GM21576 (cell line): ENCODE data around the gene SH3PXD2A.

Experiments
- ATAC-seq: cut with Tn5 transposase; IDR thresholded peaks from one replicate; pipeline ENCODE4 v1.9.1; 2021; ENCODE audit warnings: mild to moderate bottlenecking, moderate library complexity; ENCODE audit not compliant: unreplicated experiment

SH3PXD2A gene

DNA sequence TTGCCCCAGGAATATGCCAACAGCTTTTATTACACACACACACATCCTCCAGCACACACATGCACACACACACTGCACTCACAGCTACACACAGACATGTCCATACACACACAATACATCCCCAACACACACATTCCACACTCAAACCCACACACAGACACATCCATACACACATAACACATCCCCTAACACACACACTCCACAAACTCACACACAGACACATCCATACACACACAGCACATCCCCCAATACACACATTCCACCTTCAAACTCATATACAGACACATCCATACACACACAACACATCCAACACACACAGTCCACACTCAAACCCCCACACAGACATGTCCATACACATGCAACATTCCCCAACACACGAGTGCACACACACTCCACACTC, 19.1 kb downstream of the SH3PXD2A start:
- no peak for ATAC-seq

DNA sequence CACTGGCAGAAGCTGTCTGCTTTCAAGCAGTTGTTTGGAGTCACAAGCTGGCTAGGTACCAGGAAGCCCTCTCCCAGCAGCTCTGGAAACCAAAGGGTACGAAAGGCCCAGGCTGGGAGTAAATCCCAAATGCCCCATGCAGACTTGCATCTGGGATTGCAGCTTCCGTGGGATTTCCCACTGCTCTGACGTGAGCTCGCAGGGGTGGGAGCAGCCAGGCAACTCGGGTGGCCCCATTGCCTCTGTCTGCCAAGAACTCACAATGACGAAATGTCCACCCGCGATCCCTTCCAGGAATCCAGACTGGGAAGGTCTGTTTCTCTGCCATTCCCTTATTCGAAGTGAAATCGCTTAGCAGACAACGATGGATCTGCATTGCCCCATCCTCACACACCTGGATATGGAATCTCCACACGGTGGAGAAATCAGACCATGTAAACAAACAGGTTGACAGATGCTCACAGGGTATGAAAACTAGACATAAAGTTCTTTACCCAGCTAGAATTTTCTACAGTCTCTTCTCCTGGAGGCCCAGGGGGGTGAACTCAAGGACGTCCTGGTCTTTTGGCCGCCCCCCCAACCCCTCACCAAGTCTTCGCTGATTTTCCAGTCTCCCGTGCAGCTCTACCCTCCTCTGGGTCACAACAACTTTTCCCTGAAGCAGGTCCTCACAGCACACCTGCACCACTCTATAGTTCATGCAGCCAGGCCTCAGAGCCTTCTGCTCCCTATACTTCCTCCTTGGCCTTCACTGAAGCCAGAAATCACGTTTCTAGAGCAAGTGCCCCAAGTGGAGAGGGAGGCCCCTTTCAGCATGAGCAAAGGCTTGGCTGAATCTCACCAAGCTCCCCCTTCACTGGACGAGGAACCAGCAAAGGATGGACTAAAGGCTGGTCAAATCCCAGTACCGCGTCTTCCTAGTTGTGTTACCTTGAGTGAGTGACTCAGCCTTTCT, 20.0 kb downstream of the SH3PXD2A start:
- no peak for ATAC-seq

DNA sequence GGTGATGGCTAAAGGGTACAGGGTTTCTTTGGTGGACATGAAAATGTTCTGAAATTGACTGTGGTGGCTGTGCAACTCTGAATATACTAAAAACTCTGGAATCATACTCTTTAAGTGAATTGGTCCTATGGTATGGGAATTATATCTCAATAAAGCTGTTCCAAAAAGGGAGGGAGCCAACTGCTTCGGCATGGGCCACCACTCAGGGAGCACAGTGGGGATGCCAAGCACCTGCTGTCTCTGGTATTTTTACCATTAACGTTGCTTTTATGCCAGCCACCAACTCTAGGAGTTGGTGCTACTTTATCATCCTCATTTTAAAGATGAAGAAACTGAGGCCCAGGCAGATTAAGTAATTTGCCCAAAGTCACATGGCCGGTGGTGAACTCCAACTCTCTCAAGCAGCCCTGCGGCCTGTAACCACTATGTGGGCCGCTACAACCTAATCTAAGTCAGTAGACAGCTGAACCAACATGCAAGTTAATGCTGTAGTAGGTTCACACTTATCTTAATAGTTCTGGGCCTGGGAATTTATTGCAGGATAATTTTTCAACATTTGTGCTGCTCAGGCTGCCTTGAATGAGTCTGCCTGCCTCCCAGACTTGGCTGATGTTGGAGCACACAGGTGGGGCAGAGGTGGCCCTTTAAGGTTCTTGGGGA, 20.8 kb downstream of the SH3PXD2A start:
- no peak for ATAC-seq

DNA sequence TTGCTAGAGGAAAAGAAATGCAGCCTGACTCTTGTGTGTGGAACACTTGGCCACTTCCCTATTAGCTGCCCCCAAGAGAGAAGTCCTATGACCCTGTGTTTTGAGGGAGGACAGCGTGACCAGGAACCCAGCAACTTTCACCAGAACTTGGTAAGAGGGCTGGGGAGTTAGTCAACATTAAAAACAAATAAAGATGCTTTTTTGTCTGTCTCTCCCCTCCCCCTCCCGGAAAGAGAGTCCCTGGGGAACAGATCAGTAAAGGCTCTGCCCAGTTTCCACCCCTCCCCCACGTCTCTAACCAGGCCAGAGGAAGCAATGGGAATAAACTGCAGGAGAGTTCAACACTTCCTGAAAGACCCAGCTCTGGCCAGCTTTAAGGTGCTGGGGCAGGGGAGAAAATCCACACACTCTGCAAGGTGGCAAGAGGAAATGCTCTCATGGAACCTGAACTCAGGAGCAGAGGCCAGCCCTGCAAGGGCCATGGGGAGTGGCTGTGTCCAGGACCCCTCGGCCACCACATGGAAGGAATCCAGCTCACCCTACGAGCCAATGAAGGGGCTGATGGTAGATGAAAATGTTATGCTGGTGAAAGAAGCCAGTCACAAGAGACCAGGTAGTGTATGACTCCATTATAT, 21.5 kb downstream of the SH3PXD2A start:
- no peak for ATAC-seq

DNA sequence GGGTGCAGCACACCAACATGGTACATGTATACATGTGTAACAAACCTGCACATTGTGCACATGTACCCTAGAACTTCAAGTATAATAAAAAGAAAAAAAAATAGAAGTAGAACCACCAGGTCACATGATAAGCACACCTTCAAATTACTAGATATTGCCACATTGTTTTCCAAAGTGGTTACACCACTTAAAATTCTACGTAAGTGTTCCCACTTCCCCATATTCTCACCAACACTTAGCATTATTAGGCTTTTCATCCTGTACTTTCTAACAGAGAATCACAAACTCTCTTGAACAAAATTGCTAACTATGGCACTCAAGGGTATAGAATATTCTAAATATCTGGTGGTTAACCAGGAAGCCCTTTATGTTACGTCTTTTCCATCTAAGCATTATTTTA, 22.6 kb downstream of the SH3PXD2A start:
- ATAC-seq: no peak

DNA sequence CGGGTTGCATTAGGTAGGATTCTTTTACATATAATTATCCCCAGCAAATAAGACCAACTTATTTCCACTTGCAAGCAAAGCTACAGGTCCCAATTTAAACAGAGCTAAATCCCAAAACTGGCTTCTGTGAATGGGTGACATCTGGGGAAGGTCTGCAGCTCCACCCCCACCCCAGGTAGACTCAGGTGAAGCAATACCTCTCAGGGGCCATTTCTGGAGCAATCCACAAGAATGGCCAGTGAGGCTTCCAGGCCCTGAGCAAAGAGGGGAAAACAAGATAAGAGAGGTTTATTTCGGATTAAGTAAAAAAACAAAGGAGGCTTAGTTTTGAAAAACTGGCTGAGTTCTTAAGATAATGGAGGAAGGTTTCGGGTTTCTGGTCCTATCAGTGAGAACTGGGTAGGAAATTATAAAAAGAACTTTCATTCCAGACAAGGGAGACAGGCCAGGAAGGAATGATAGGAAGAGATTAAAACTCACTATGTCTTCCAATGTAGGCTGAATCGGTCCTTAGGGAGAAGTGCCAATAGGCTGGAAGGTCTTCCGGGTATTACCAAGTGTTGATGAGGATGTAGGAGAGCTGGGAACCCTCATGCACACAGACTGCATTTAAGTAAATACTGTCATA, 25.4 kb downstream of the SH3PXD2A start:
- ATAC-seq: no peak

DNA sequence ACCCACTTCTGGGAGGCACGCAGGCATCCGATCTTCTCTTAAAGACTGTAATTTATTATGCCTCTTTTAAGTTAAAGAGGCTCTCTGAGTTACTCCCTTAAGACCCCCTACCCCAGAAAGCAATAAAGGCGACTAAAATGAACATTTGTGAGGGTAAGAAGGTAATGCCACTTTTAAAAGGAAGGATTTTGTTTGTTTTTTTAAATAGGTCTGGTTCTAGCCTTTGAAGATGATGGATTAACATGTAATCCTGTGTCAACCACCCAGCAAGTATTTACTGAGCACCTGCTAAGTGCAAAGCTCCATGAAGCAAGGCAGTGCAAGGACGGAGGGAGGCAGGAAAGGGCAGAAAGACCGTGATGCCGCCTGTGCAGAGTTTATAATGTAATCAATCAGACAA, 26.1 kb downstream of the SH3PXD2A start:
- ATAC-seq: no peak

DNA sequence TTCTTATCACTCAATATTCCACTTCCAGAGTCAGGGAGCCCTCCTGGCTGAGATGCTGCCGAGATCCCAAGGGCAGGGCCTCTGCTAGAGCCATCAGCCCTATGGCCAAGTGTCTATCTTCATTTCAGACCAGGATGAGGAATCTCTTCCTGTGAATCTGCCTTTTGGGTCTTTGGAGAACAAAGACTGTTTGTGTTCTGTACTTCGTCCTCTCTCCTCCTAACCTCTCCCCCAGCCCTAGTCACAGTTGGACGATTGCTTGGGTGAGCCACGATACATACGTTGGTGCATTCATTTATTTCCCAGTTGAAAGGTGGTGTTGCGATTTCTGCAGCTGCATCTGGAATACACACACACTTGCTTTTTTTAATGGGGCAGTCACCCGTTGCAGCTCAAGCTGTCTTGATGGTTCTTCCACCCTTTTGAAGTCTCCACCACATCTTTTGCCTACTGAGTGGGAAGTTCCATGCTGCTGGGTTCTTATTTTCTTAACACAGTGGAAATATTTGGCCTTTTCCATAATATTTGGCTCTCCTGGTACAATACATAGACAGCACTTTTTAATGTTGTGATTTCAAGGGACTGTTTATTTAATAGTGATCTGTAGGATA, 26.7 kb downstream of the SH3PXD2A start:
- no peak for ATAC-seq

DNA sequence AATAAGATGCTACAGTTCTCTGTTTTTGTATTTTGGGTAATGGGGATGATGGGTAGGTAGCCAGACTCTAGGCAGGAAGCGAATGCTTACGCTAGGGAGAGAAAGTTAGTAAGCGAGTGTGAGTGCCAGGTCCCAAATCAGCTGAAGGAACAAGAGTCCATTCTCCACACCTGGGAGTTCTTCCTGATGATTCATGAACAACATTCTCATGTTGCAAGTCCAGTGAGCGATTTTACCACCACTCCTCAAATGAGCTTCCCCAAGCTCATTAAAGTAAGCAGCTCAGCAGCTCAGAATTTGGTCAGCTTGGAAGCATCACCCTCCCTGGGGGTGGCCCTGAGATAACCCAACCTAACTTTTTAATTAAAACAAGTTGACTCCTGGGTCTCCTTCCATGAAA, 27.3 kb downstream of the SH3PXD2A start:
- ATAC-seq: no peak

DNA sequence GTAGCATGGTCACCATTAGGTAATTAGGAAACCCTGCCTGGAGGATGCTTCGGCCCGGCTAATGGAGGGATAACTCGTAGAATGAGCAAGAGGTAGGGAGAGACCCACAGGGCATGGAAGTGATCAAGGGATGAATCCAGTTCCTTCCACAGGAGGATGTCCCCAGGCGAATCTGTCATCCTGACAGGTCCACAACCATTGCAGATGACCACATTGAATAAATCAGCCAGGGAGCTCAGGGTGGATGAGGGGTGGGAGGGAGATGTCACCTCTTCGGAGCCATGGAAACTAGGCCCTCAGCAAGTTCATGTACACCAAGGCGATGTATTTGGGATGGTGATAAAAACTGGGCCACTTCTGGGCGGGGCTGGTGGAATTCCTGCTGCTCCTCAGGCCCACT, 28.5 kb downstream of the SH3PXD2A start:
- no peak for ATAC-seq

DNA sequence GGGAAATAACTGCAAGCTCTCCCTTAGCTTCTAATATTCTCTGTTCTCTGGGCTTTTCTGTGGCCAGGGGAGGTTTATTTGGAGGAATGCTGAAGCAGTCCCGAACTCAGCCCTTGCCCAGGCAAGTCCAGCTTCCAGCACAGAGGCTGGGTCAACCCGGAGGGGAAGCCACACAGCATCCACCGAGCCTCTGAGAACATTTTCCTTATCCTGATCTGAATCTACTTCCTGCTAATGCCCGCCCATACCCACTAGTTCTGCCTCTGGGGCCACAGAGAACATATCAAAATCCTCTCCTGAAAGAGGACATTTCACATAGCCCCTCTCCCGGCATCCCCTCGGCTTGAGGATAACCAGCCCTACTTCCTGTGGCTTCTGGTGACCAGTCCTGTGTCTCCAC, 31.1 kb downstream of the SH3PXD2A start:
- ATAC-seq: no peak

DNA sequence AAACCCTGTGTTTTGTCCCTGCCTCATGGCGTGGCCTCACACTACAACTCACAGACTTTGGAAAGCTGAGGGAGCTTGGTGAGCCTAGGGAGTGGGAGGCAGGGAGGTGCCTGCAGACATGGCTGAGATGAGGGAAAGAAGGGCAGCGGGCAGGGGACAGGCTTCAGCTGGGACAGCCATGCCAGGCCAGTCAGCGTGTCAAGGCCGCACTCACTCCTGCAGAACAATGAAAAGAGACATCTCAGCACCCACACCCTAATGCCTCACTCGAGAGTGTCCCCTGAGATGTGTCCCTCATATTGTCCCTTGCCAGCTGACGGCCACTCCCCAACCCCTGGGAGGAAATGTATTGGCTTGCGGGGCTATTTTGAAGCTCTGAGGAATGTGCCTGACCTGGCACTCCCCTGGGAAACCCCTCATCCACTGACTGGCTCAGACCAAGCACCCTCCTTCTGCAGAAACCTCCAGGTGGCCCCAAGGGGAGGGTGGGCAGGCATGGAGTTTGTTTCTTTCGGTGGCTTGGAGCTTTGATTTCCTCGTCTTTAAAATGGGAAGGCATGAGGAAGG, 31.6 kb downstream of the SH3PXD2A start:
- no peak for ATAC-seq

DNA sequence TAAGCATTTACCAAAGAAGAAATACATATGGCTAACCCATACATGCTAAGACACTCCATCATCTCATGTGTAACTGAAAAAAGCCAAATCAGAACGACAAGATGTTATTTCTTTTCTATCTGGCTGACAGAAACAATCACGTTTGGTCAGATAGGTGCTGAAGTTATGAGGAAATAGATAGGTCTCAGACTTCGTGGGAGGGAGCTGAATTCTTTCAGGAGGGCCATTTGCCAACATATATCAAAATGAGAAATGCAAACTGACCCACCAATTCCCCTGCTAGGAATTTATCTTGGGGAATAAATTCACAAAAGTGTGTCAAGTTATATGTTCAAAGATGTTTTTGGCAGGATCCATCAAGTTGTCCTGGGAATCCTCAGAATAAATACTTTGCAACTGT, 32.6 kb downstream of the SH3PXD2A start:
- ATAC-seq: no peak

DNA sequence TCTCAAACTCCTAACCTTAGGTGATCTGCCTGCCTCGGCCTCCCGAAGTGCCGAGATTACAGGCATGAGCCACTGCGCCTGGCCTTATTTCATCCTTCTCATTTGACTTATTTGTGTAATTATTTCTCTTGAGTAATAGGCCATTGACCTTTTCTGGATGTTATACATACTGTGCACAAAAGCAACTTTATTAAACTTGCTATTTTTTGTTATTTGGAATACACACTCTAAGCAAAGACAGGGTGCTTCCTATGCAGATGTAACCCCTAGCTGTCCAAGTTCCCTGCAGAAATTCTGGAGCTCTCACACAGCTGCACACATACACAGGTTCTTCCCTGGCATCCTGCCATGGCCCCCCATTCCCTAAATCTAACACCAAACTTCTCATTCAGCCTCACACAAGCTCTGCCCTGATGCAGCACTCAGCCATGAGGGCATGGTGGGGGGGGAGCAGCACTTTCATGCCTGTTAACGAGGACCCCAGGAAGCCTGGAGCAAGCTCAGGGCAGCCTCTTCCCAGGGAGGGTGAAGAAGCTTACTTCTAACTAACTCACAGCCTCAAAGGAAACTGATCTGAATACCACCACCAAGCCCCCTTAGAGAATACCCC, 33.2 kb downstream of the SH3PXD2A start:
- no peak for ATAC-seq

DNA sequence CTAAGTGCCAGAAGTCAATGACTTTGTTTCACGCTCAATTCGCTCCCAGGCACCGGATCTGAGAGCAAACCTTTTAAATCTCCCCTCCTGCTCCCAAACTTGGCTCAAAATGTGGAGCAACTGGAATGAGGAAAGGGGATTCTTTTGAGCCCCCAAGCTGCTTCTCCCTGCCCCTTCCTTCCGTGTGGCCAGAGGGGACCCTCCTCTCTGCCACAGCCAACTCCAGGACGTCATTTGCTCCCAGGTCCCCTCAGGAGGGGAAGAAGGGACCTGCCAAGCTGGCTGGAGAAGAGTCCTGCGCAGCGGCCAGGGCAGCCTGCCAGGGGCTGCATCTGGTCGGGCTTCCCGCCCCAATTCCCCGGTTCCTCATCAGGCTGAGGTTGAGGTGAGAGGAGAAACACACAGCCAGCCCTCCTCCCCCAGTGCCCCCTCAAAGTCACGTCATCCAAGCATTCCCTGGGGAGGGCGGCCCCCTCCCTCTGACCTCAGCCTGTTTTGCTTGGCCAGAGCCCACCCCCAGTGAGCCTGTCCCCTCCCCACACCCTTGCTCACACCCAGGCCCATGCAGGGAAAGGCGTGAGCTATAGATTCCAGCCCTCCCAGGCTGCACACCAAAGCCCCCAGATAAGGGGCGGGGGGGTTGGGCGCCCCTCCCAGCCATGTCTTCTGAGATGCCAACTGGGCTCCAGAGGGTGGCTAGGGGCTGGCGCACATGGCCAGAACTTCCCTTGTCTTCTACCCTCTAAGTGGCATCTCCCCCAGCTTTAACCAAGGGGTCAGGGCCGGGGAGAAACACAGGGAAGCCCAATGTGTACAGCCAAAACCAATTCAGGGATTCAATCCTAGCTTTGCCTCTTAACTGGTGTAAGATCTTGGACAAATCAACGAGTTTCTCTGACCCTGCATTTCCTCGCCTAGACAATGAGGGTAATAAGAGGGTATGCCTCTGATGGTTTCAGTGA, 35.0 kb downstream of the SH3PXD2A start:
- no peak for ATAC-seq

DNA sequence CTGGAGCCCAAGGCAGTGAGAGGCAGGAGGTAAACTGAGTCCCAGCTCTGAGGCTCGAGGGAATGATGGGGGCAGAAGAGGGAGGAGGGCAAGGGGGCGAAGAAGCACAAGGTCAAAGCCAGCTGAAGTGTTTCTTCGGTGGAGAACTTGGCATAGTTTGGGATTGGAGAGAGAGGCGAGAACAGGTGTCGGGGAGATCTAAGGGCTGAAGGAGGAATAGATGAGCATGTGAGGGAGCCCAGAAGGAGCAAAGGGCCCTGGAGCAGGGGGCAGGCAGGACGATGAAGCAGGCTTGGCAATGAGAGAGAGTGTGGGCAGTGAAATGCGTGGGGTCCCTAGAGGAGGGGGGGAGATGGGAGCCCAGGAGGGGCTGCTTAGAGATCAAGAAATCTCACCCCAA, 35.9 kb downstream of the SH3PXD2A start:
- no peak for ATAC-seq

DNA sequence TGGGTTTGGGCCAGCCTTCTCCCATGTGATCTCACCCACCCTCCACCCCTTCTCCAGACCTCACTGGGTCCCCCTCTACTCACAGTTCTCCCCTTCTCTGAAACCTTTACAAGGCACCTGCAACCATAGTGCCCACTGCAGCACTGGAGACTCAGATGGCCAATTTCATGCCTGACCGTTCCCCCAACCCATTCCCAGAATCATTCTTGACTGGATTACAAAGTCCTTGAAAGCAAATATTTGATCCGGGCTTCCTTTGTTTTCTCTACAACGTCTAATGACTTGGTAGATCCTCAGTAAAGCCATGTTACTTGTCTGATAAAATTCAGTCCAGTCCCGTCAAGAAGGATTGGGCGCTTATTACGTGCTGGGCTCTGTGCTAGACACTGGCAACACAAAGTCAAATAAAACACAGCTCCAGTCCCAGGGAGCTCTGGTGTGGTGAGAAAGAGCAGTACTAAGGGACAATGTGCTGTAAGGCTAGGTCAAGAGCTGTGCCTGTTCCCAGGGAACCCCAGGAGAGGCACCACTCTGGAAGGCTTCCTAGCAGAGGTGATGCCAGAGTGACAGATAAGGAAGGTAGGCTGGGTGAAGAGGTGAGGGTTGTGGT, 36.5 kb downstream of the SH3PXD2A start:
- ATAC-seq: no peak

DNA sequence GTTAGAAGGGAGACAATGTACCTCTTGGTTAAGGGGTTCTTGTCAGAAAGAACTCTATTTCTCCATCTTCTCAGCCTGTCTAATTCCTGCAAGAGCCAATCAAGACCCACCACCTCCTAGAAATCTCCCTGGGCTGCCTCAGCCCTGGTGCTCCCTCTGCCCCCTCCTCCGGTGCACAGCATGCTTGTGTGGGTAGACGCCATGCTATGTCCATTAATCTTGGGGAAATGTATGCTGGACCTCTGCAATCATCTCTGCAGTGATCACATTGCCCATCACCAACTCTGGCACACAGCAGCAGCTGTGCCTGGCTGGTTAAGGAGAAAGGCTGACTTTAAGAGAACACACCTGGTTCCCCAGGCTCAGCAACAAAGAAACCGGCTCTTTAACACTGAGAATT, 37.3 kb downstream of the SH3PXD2A start:
- no peak for ATAC-seq

DNA sequence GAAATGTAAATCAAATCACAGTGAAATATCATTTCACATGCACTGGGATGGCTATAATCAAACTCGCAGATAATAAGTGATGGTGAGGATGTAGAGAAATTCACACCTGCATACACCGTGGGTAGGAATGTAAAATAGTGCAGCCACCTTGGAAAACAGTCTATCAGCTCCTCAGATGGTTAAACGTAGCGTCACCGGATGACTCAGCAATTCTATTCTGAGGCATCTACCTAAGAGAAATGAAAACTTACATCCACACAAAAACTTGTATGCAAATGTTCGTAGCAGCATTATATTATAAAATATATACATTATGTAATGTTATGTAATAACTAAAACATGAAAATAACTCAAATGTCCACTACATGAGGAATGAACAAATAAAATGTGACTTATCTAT, 38.9 kb downstream of the SH3PXD2A start:
- peak; percentile 56 for ATAC-seq
